HEK293 (cell line): ENCODE data around the gene PRKD1.
"Not testable (repeated sequence)": the region's sequence is repeated elsewhere in the genome, so short reads cannot be mapped to it uniquely, and the experiment has no call there.

Source experiments
- CTCF ChIA-PET: fragments of 350-600 bp; formaldehyde crosslinking; extraction: SDS; loops from one replicate; lab custom pipeline; 2021; ENCODE audit warnings: antibody characterized with exemption; lab: Yijun Ruan, JAX
- POLR2A ChIA-PET: fragments of 300-600 bp; formaldehyde crosslinking; extraction: SDS; loops from one replicate; lab custom pipeline; 2020; ENCODE audit warnings: antibody characterized with exemption, inconsistent platforms; lab: Yijun Ruan, JAX
- H3K27ac ChIP-seq: fragments of 200-500 bp; sonication (Bioruptor generic); 2 replicates; pipeline ENCODE4 v1.5.1; 2014; ENCODE audit warnings: low read depth, low read length, control low read depth, inconsistent platforms; ENCODE audit errors: extremely low read depth
- H3K36me3 ChIP-seq, 2 experiments: fragments of 200-500 bp in 1 of 2; sonication (Bioruptor generic) in 1 of 2; 1 replicate in 1 of 2; 2 replicates in 1 of 2; pipeline ENCODE4 v1.5.1; 2014 to 2017; ENCODE audit warnings: inconsistent platforms in 2 of 2, low read length in 2 of 2; ENCODE audit not compliant: control insufficient read depth in 2 of 2, insufficient read depth in 1 of 2
- H3K4me1 ChIP-seq: fragments of 200-500 bp; sonication (Bioruptor generic); 2 replicates; pipeline ENCODE4 v1.5.1; 2014; ENCODE audit warnings: mild to moderate bottlenecking, low read length, inconsistent platforms; ENCODE audit not compliant: control insufficient read depth, insufficient read depth
- H3K4me3 ChIP-seq: 2 replicates; pipeline ENCODE4 v1.5.1; 2011; ENCODE audit warnings: low read depth, mild to moderate bottlenecking, control low read depth, low read length, moderate library complexity
- H3K9me3 ChIP-seq: fragments of 200-500 bp; sonication (Bioruptor generic); 2 replicates; pipeline ENCODE4 v1.5.1; 2014; ENCODE audit warnings: low read depth, low read length, inconsistent platforms; ENCODE audit not compliant: control insufficient read depth, insufficient read depth
- BCL6B ChIP-seq: fragments of 450-650 bp; formaldehyde crosslinking; IDR thresholded peaks from 2 replicates; pipeline ENCODE4 v1.5.1; 2017; ENCODE audit warnings: missing biosample characterization, missing genetic modification characterization
- CTCF ChIP-seq: fragments of 450-650 bp; formaldehyde crosslinking; IDR thresholded peaks from 2 replicates; pipeline ENCODE4 v1.5.1; 2016; ENCODE audit warnings: missing biosample characterization, missing genetic modification characterization
- FEZF1 ChIP-seq: fragments of 450-650 bp; formaldehyde crosslinking; IDR thresholded peaks from 2 replicates; pipeline ENCODE4 v1.5.1; 2016; ENCODE audit warnings: missing biosample characterization, missing genetic modification characterization
- GLI2 ChIP-seq: fragments of 450-650 bp; formaldehyde crosslinking; IDR thresholded peaks from 2 replicates; pipeline ENCODE4; 2017; ENCODE audit warnings: missing biosample characterization, missing genetic modification characterization, low read depth, borderline replicate concordance
- KLF10 ChIP-seq: fragments of 450-650 bp; IDR thresholded peaks from 2 replicates; pipeline ENCODE4 v1.5.1; 2018; ENCODE audit warnings: missing biosample characterization, mild to moderate bottlenecking, missing genetic modification characterization
- PRDM6 ChIP-seq: fragments of 450-650 bp; formaldehyde crosslinking; IDR thresholded peaks from 2 replicates; pipeline ENCODE4 v1.5.1; 2017; ENCODE audit warnings: missing biosample characterization, missing genetic modification characterization
- SETDB1 ChIP-seq: IDR thresholded peaks from one replicate; pipeline ENCODE4 v1.6.1; 2017; ENCODE audit warnings: mild to moderate bottlenecking, low read length, moderate library complexity, mixed read lengths; ENCODE audit not compliant: insufficient read length
- SP3 ChIP-seq: fragments of 450-650 bp; formaldehyde crosslinking; IDR thresholded peaks from 2 replicates; pipeline ENCODE4 v1.5.1; 2016; ENCODE audit warnings: missing biosample characterization, missing genetic modification characterization
- SP7 ChIP-seq: fragments of 450-650 bp; formaldehyde crosslinking; IDR thresholded peaks from 2 replicates; pipeline ENCODE4 v1.5.1; 2016; ENCODE audit warnings: missing biosample characterization, missing genetic modification characterization
- TRIM28 ChIP-seq: IDR thresholded peaks from 2 replicates; pipeline ENCODE4 v1.6.1; 2011; ENCODE audit warnings: low read length, control low read depth, borderline replicate concordance
- ZBTB7A ChIP-seq: fragments of 450-650 bp; formaldehyde crosslinking; IDR thresholded peaks from 2 replicates; pipeline ENCODE4 v1.5.1; 2016; ENCODE audit warnings: low read depth, missing biosample characterization, missing genetic modification characterization
- ZNF132 ChIP-seq: fragments of 450-650 bp; formaldehyde crosslinking; IDR thresholded peaks from 2 replicates; pipeline ENCODE4 v1.5.1; 2017; ENCODE audit warnings: missing biosample characterization, missing genetic modification characterization, borderline replicate concordance
- ZNF138 ChIP-seq: fragments of 450-650 bp; formaldehyde crosslinking; IDR thresholded peaks from 2 replicates; pipeline ENCODE4 v1.5.1; 2016; ENCODE audit warnings: missing biosample characterization, missing genetic modification characterization, borderline replicate concordance
- ZNF146 ChIP-seq: fragments of 450-650 bp; formaldehyde crosslinking; IDR thresholded peaks from 2 replicates; pipeline ENCODE4 v1.5.1; 2016; ENCODE audit warnings: missing biosample characterization, missing genetic modification characterization
- ZNF169 ChIP-seq: fragments of 450-650 bp; formaldehyde crosslinking; IDR thresholded peaks from 2 replicates; pipeline ENCODE4 v1.5.1; 2016; ENCODE audit warnings: missing biosample characterization, missing genetic modification characterization
- ZNF175 ChIP-seq: fragments of 450-650 bp; formaldehyde crosslinking; IDR thresholded peaks from 2 replicates; pipeline ENCODE4 v1.5.1; 2016; ENCODE audit warnings: missing biosample characterization, missing genetic modification characterization
- ZNF18 ChIP-seq: fragments of 450-650 bp; formaldehyde crosslinking; IDR thresholded peaks from 2 replicates; pipeline ENCODE4 v1.5.1; 2016; ENCODE audit warnings: missing biosample characterization, missing genetic modification characterization
- ZNF19 ChIP-seq: fragments of 450-650 bp; formaldehyde crosslinking; IDR thresholded peaks from 2 replicates; pipeline ENCODE4; 2016; ENCODE audit warnings: missing biosample characterization, missing genetic modification characterization, low read depth
- ZNF292 ChIP-seq: fragments of 450-650 bp; formaldehyde crosslinking; IDR thresholded peaks from 2 replicates; pipeline ENCODE4 v1.5.1; 2016; ENCODE audit warnings: low read depth, missing biosample characterization, missing genetic modification characterization, borderline replicate concordance
- ZNF391 ChIP-seq: fragments of 450-650 bp; formaldehyde crosslinking; IDR thresholded peaks from 2 replicates; pipeline ENCODE4 v1.5.1; 2016; ENCODE audit warnings: low read depth, missing biosample characterization, missing genetic modification characterization, borderline replicate concordance
- ZNF580 ChIP-seq: fragments of 450-650 bp; formaldehyde crosslinking; IDR thresholded peaks from 2 replicates; pipeline ENCODE4 v1.5.1; 2016; ENCODE audit warnings: missing biosample characterization, missing genetic modification characterization
- ZNF654 ChIP-seq: fragments of 450-650 bp; formaldehyde crosslinking; IDR thresholded peaks from 2 replicates; pipeline ENCODE4 v1.5.1; 2016; ENCODE audit warnings: low read depth, missing biosample characterization, missing genetic modification characterization
- ZNF670 ChIP-seq: fragments of 450-650 bp; formaldehyde crosslinking; IDR thresholded peaks from 2 replicates; pipeline ENCODE4 v1.5.1; 2016; ENCODE audit warnings: missing biosample characterization, missing genetic modification characterization, low read depth
- ZNF76 ChIP-seq: fragments of 450-650 bp; formaldehyde crosslinking; IDR thresholded peaks from 2 replicates; pipeline ENCODE4; 2016; ENCODE audit warnings: low read depth, missing biosample characterization, missing genetic modification characterization, borderline replicate concordance
- ZNF776 ChIP-seq: fragments of 450-650 bp; formaldehyde crosslinking; IDR thresholded peaks from 2 replicates; pipeline ENCODE4 v1.5.0; 2017; ENCODE audit warnings: missing biosample characterization, missing genetic modification characterization, borderline replicate concordance
- ZNF837 ChIP-seq: fragments of 450-650 bp; formaldehyde crosslinking; IDR thresholded peaks from 2 replicates; pipeline ENCODE4 v1.5.1; 2016; ENCODE audit warnings: missing biosample characterization, missing genetic modification characterization
- ZXDB ChIP-seq: fragments of 450-650 bp; formaldehyde crosslinking; IDR thresholded peaks from 2 replicates; pipeline ENCODE4 v1.5.1; 2016; ENCODE audit warnings: missing biosample characterization, missing genetic modification characterization

The PRKD1 gene

GRCh38 chr14:29856516-29856915 lies 71.1 kb downstream of the PRKD1 start:
- POLR2A ChIA-PET, result no interaction called here
- TF ChIP-seq CTCF (tag by site-specific recombination) (no peak), ZNF654 (tag by site-specific recombination) (no peak), ZNF580 (no peak), ZNF76 (tag by site-specific recombination) (no peak), ZNF175 (tag by site-specific recombination) (no peak), ZNF391 (no peak), SETDB1 (no peak), ZNF837 (tag by site-specific recombination) (no peak), SP3 (tag by site-specific recombination) (no peak), ZNF138 (tag by site-specific recombination) (no peak), ZNF670 (tag by site-specific recombination) (no peak), ZNF169 (tag by site-specific recombination) (no peak), ZNF19 (tag by site-specific recombination) (no peak), ZNF18 (no peak), ZNF292 (tag by site-specific recombination) (no peak), ZNF132 (tag by site-specific recombination) (no peak), ZNF146 (tag by site-specific recombination) (no peak), ZBTB7A (tag by site-specific recombination) (no peak), ZNF776 (no peak)
- TF ChIP-seq, all 188 proteins: peak for 0
- peaks cover 6% of the 10 kb centered on the region; the same call in 1 of the 2 replicates for H3K4me1 ChIP-seq
- no peaks in the 10 kb centered on the region for H3K9me3 ChIP-seq
- no peak overlapping the region for H3K4me3 ChIP-seq
- CTCF ChIA-PET, result no interaction called here
- H3K36me3 ChIP-seq, result no peaks in the 10 kb centered on the region
- no peak overlapping the region for H3K27ac ChIP-seq

GRCh38 chr14:29853691-29854090 lies 74.0 kb downstream of the PRKD1 start:
- H3K27ac ChIP-seq, H3K9me3 ChIP-seq, H3K36me3 ChIP-seq, CTCF ChIA-PET, H3K4me3 ChIP-seq, H3K4me1 ChIP-seq, POLR2A ChIA-PET: not testable (repeated sequence)
- TF ChIP-seq SETDB1 (peak; percentile 91), TRIM28 (peak; percentile 74; the same call in 1 of the 2 replicates)

- POLR2A ChIA-PET, result no interaction called here
- no peaks in the 10 kb centered on the region for H3K36me3 ChIP-seq
- H3K27ac ChIP-seq, result no peak overlapping the region
- no peaks in the 10 kb centered on the region for H3K9me3 ChIP-seq
- no peak overlapping the region for H3K4me3 ChIP-seq
- CTCF ChIA-PET, result no interaction called here
- H3K4me1 ChIP-seq, result no peaks in the 10 kb centered on the region
- TF ChIP-seq BCL6B (tag by site-specific recombination) (peak; percentile 91), GLI2 (tag by site-specific recombination) (0 out of 2 replicates have a peak, but pooled peaks have one; percentile 15), ZNF580 (no peak), ZXDB (tag by site-specific recombination) (peak; percentile 65; the same call in 1 of the 2 replicates), PRDM6 (tag by site-specific recombination) (peak; percentile 26; the same call in 1 of the 2 replicates), KLF10 (tag by site-specific recombination) (peak; percentile 62; the same call in 1 of the 2 replicates), FEZF1 (tag by site-specific recombination) (peak; percentile 66), SP7 (tag by site-specific recombination) (peak; percentile 97)
Observed at GRCh38 chr14:29853272-29853671, 74.4 kb downstream of the PRKD1 start.
